SK-N-SH treated with all-trans-retinoic acid at 6 μM for 48 hours (cell line): ENCODE results near the gene PDK4.

Source experiments
- ATAC-seq: fragments of 200-7000 bp; cut with Tn5 transposase; 3 replicates; pipeline ENCODE4 v1.9.1; 2020; ENCODE audit warnings: mild to moderate bottlenecking, moderate library complexity
- BACH2 ChIP-seq: fragments of 250-450 bp; sonication (Bioruptor Pico); IDR thresholded peaks from 2 replicates; pipeline ENCODE4 v1.9.0; 2021; ENCODE audit warnings: mild to moderate bottlenecking, borderline replicate concordance
- GLIS3 ChIP-seq: fragments of 250-450 bp; sonication (Bioruptor Pico); IDR thresholded peaks from 2 replicates; pipeline ENCODE4 v1.5.0; 2020; ENCODE audit warnings: mild to moderate bottlenecking, moderate library complexity
- ISL1 ChIP-seq: fragments of 250-450 bp; sonication (Bioruptor Pico); IDR thresholded peaks from 2 replicates; pipeline ENCODE4 v2.1.2; 2022; ENCODE audit warnings: mild to moderate bottlenecking, moderate library complexity
- OSR1 ChIP-seq: fragments of 250-450 bp; sonication (Bioruptor Pico); IDR thresholded peaks from 2 replicates; pipeline ENCODE4 v1.8.0; 2022; ENCODE audit warnings: moderate library complexity, mild to moderate bottlenecking, inconsistent platforms
- PPARA ChIP-seq: fragments of 250-450 bp; sonication (Bioruptor Pico); IDR thresholded peaks from 2 replicates; pipeline ENCODE4 v1.5.0; 2020; ENCODE audit warnings: mild to moderate bottlenecking, borderline replicate concordance
- RARB ChIP-seq: fragments of 250-450 bp; sonication (Bioruptor Pico); IDR thresholded peaks from 2 replicates; pipeline ENCODE4 v1.8.0; 2021; ENCODE audit warnings: mild to moderate bottlenecking, moderate library complexity
- SNAI2 ChIP-seq: fragments of 250-450 bp; sonication (Bioruptor Pico); IDR thresholded peaks from 2 replicates; pipeline ENCODE4 v1.5.0; 2020; ENCODE audit warnings: mild to moderate bottlenecking, moderate library complexity
- TCF4 ChIP-seq: fragments of 250-450 bp; sonication (Bioruptor Pico); IDR thresholded peaks from 2 replicates; pipeline ENCODE4 v1.8.0; 2021; ENCODE audit warnings: mild to moderate bottlenecking, moderate library complexity, borderline replicate concordance
- TOX ChIP-seq: fragments of 250-450 bp; sonication (Bioruptor Pico); IDR thresholded peaks from 2 replicates; pipeline ENCODE4 v1.8.0; 2021; ENCODE audit warnings: mild to moderate bottlenecking, moderate library complexity, borderline replicate concordance
- ZC3H10 ChIP-seq: fragments of 250-450 bp; sonication (Bioruptor Pico); IDR thresholded peaks from 2 replicates; pipeline ENCODE4 v1.5.1; 2021; ENCODE audit warnings: mild to moderate bottlenecking, moderate library complexity
- ZFP3 ChIP-seq: fragments of 250-450 bp; sonication (Bioruptor Pico); IDR thresholded peaks from 2 replicates; pipeline ENCODE4 v1.5.0; 2020; ENCODE audit warnings: mild to moderate bottlenecking, moderate library complexity
- ZFP30 ChIP-seq: fragments of 450-650 bp; formaldehyde crosslinking; IDR thresholded peaks from 2 replicates; pipeline ENCODE4 v1.5.0; 2022; ENCODE audit warnings: mild to moderate bottlenecking, moderate library complexity
- ZNF565 ChIP-seq: fragments of 450-650 bp; formaldehyde crosslinking; conservative IDR thresholded peaks from 2 replicates; pipeline ENCODE4 v1.5.0; 2020; ENCODE audit warnings: low read depth, mild to moderate bottlenecking, moderate library complexity
- ZNF70 ChIP-seq: fragments of 450-650 bp; formaldehyde crosslinking; IDR thresholded peaks from 2 replicates; pipeline ENCODE4 v1.5.0; 2020; ENCODE audit warnings: mild to moderate bottlenecking, moderate library complexity
- ZNF8 ChIP-seq: fragments of 450-650 bp; formaldehyde crosslinking; IDR thresholded peaks from 2 replicates; pipeline ENCODE4 v1.5.0; 2020; ENCODE audit warnings: mild to moderate bottlenecking, moderate library complexity
- TF ChIP-seq, protein P1 (sequence below): fragments of 250-450 bp; sonication (Bioruptor Pico); IDR thresholded peaks from 2 replicates; pipeline ENCODE4 v1.5.1; 2021; ENCODE audit warnings: mild to moderate bottlenecking, moderate library complexity
- TF ChIP-seq, protein P2 (sequence below): fragments of 250-450 bp; sonication (Bioruptor Pico); IDR thresholded peaks from 2 replicates; pipeline ENCODE4 v1.8.0; 2021; ENCODE audit warnings: low read depth, mild to moderate bottlenecking, moderate library complexity, borderline replicate concordance
- TF ChIP-seq, protein P3 (sequence below): fragments of 250-450 bp; sonication (Bioruptor Pico); IDR thresholded peaks from 2 replicates; pipeline ENCODE4 v1.8.0; 2020; ENCODE audit warnings: mild to moderate bottlenecking, moderate library complexity, borderline replicate concordance
- TF ChIP-seq, protein P4 (sequence below): fragments of 250-450 bp; sonication (Bioruptor Pico); IDR thresholded peaks from 2 replicates; pipeline ENCODE4 v1.5.1; 2020; ENCODE audit warnings: low read depth, mild to moderate bottlenecking, moderate library complexity
- TF ChIP-seq, protein P5 (sequence below): fragments of 250-450 bp; sonication (Bioruptor Pico); IDR thresholded peaks from 2 replicates; pipeline ENCODE4 v1.5.0; 2020; ENCODE audit warnings: mild to moderate bottlenecking, moderate library complexity

Gene PDK4

DNA sequence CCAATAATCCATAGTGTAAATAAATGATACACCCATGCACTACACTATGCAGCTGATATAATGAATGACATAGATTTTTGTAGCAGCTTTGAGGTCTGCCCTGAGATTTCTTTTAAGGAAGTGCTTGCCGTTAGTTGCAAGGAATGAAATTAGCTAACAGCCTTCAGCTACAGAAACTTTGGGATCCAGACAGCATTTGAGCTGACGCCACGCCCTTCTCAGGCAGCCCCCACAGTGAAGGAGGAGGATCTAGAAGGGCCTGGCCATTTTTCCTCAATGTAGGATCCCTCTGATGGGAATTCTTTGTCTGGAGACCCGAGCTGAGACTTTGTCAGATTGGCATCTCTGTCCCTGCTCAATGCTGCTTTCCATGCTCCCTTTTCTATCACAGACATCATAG is 6.1 kb upstream of the PDK4 start:
- no peak for ATAC-seq
- TF ChIP-seq, protein P1, sequence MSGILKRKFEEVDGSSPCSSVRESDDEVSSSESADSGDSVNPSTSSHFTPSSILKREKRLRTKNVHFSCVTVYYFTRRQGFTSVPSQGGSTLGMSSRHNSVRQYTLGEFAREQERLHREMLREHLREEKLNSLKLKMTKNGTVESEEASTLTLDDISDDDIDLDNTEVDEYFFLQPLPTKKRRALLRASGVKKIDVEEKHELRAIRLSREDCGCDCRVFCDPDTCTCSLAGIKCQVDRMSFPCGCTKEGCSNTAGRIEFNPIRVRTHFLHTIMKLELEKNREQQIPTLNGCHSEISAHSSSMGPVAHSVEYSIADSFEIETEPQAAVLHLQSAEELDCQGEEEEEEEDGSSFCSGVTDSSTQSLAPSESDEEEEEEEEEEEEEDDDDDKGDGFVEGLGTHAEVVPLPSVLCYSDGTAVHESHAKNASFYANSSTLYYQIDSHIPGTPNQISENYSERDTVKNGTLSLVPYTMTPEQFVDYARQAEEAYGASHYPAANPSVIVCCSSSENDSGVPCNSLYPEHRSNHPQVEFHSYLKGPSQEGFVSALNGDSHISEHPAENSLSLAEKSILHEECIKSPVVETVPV (CRISPR knock-in tag): no peak
- no peak for TF ChIP-seq ZFP30
- TF ChIP-seq ZNF565 (CRISPR knock-in tag): no peak

DNA sequence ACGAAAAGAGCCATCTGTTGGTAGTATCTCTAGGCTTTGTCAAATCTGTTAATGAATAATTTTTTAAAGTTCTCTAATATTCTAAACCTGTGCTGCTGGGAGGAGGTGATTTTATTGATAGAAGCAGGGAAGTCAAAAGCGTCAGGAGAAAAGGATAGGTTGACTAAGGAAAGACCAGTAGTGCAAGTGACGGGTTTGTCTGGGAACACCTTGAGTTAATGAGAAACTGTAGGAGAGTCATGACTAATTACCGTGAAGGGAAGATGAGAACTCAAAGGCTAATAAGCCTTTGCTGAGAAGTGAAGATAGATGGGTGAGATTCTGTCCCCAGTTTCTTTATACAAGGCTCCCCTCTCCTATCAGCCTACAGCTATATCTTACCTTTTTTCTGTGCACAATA is 5.0 kb upstream of the PDK4 start:
- ATAC-seq: no peak
- TF ChIP-seq RARB (no peak), ZC3H10 (CRISPR knock-in tag) (no peak), ZFP3 (no peak), ZNF565 (CRISPR knock-in tag) (no peak), SNAI2 (no peak), ZFP30 (no peak), TCF4 (no peak), ZNF70 (CRISPR knock-in tag) (no peak)
- TF ChIP-seq, protein P2, sequence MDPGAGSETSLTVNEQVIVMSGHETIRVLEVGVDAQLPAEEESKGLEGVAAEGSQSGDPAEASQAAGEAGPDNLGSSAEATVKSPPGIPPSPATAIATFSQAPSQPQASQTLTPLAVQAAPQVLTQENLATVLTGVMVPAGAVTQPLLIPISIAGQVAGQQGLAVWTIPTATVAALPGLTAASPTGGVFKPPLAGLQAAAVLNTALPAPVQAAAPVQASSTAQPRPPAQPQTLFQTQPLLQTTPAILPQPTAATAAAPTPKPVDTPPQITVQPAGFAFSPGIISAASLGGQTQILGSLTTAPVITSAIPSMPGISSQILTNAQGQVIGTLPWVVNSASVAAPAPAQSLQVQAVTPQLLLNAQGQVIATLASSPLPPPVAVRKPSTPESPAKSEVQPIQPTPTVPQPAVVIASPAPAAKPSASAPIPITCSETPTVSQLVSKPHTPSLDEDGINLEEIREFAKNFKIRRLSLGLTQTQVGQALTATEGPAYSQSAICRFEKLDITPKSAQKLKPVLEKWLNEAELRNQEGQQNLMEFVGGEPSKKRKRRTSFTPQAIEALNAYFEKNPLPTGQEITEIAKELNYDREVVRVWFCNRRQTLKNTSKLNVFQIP: no peak
- TF ChIP-seq, protein P3, sequence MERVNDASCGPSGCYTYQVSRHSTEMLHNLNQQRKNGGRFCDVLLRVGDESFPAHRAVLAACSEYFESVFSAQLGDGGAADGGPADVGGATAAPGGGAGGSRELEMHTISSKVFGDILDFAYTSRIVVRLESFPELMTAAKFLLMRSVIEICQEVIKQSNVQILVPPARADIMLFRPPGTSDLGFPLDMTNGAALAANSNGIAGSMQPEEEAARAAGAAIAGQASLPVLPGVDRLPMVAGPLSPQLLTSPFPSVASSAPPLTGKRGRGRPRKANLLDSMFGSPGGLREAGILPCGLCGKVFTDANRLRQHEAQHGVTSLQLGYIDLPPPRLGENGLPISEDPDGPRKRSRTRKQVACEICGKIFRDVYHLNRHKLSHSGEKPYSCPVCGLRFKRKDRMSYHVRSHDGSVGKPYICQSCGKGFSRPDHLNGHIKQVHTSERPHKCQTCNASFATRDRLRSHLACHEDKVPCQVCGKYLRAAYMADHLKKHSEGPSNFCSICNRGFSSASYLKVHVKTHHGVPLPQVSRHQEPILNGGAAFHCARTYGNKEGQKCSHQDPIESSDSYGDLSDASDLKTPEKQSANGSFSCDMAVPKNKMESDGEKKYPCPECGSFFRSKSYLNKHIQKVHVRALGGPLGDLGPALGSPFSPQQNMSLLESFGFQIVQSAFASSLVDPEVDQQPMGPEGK: no peak
- TF ChIP-seq, protein P4, sequence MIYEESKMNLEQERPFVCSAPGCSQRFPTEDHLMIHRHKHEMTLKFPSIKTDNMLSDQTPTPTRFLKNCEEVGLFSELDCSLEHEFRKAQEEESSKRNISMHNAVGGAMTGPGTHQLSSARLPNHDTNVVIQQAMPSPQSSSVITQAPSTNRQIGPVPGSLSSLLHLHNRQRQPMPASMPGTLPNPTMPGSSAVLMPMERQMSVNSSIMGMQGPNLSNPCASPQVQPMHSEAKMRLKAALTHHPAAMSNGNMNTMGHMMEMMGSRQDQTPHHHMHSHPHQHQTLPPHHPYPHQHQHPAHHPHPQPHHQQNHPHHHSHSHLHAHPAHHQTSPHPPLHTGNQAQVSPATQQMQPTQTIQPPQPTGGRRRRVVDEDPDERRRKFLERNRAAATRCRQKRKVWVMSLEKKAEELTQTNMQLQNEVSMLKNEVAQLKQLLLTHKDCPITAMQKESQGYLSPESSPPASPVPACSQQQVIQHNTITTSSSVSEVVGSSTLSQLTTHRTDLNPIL (CRISPR knock-in tag): no peak

DNA sequence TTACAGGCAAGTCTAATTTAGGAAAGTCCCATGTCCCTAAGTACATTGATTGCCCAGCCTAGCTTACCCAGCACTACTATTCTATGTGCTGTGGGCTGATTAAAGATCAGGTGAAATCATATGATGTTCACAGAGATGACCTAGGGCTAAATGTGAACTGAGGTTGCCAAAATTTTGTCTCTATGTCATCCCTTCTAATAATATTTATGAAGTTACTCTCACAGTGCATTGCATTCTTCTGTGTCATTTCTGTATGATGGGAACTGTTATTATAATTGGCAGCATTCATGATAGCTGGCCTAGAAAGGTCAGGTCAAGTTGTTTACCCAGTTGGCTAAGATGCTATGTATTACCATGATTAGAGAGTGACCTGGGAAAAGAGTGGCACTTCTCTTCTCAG is 2.8 kb upstream of the PDK4 start:
- TF ChIP-seq BACH2 (CRISPR knock-in tag) (no peak), ZC3H10 (CRISPR knock-in tag) (no peak), ZNF70 (CRISPR knock-in tag) (no peak), ZFP3 (no peak)
- no peak for ATAC-seq

DNA sequence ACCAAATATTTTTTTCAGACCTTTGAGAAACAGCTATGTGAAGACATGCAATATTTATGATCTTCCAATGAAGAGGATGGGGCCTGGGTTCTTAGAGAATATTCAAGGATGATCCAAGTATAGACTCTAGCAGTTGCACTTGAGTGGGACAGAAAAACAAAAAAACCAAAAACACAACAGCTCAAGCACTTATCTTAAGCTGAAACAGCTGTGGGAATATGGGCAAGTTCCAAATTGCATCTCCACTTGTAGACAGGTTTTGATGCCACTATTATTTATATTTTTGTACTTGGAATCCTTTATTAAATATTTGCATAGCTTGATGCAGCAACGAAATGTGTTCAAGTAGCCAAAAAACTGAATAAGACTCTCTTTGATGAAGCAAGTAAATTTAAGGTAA is 2.2 kb upstream of the PDK4 start:
- no peak for ATAC-seq
- TF ChIP-seq GLIS3 (CRISPR knock-in tag) (no peak), OSR1 (CRISPR knock-in tag) (no peak), TCF4 (no peak), ISL1 (no peak), ZFP30 (no peak), ZFP3 (no peak), PPARA (CRISPR knock-in tag) (no peak), ZNF8 (no peak), RARB (no peak), TOX (CRISPR knock-in tag) (no peak)
- TF ChIP-seq, protein P2: no peak
- TF ChIP-seq, all 23 proteins: peak for 0

DNA sequence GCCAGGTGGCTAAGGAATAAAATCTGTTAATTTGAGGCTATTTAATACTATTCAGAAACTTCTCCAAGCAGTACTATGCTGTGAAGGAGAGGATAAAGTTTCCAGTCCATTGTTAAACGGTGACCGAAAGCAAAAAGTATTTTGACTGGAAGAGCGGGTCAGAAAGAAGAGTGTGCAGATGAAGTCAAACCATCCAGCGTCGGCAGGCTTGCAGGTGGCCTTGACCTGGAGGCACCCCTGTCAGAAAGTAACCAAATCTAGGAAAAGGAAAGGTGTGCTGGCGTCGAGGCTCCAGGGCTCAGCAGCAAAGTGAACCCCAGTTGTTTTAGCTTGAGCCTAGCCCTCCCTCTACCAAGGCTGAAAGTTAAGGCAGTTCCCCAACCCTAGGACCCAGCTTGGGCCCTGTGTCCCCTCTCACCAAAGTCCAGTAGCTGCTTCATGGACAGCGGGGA is 544 bp downstream of the PDK4 start:
- ATAC-seq: no peak
- TF ChIP-seq PPARA (CRISPR knock-in tag) (no peak), ISL1 (no peak), TCF4 (no peak), SNAI2 (no peak)
- TF ChIP-seq, protein P5, sequence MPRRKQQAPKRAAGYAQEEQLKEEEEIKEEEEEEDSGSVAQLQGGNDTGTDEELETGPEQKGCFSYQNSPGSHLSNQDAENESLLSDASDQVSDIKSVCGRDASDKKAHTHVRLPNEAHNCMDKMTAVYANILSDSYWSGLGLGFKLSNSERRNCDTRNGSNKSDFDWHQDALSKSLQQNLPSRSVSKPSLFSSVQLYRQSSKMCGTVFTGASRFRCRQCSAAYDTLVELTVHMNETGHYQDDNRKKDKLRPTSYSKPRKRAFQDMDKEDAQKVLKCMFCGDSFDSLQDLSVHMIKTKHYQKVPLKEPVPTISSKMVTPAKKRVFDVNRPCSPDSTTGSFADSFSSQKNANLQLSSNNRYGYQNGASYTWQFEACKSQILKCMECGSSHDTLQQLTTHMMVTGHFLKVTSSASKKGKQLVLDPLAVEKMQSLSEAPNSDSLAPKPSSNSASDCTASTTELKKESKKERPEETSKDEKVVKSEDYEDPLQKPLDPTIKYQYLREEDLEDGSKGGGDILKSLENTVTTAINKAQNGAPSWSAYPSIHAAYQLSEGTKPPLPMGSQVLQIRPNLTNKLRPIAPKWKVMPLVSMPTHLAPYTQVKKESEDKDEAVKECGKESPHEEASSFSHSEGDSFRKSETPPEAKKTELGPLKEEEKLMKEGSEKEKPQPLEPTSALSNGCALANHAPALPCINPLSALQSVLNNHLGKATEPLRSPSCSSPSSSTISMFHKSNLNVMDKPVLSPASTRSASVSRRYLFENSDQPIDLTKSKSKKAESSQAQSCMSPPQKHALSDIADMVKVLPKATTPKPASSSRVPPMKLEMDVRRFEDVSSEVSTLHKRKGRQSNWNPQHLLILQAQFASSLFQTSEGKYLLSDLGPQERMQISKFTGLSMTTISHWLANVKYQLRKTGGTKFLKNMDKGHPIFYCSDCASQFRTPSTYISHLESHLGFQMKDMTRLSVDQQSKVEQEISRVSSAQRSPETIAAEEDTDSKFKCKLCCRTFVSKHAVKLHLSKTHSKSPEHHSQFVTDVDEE (CRISPR knock-in tag): no peak
- TF ChIP-seq, protein P4 (CRISPR knock-in tag): no peak
- TF ChIP-seq, protein P3: no peak
